WTC11 (cell line): ENCODE results near the gene SSX4B.

ENCODE experiments used
- TF ChIP-seq, protein P1 (sequence below): sonication (generic); formaldehyde crosslinking; conservative IDR thresholded peaks from 2 replicates; pipeline ENCODE4 v1.8.1; 2023; ENCODE audit warnings: mild to moderate bottlenecking, low read depth, missing genetic modification reagents, moderate library complexity
- TF ChIP-seq, protein P2 (sequence below): fragments of 200-600 bp; IDR thresholded peaks from 2 replicates; pipeline ENCODE4 v1.8.0; 2022; ENCODE audit warnings: antibody characterized with exemption

DNA sequence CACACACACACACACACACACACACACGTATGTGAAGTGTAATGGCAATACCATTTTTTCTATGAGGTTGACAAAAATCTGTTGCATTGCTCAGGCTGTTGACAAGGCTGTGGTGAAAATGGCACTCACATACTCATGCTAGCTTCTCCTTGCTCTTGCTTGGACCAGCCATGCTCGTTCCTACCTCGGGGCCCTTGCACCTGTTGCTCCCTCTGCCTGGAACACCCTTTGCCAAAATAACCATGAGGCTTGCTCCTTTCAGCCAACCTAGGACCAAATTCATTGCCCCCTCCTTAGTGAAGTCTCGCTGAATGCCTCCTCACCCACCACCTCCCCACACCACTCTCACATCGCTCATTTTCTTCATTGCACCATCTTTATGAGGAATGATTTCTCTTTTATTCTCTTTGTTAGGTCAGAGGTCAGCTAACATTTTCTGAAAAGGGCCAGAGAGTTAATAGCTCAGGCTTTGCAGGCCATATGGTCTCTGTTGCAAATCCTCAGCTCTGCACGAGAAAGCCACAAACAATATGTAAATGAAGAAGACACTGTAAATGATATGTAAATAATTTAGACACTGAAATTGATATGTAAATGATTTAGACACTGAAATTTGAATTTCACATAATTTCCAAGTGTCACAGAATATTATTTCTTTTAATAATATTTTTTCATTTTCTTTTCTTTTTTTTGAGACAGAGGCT is 45.0 kb upstream of the SSX4B start:
- TF ChIP-seq, protein P1, sequence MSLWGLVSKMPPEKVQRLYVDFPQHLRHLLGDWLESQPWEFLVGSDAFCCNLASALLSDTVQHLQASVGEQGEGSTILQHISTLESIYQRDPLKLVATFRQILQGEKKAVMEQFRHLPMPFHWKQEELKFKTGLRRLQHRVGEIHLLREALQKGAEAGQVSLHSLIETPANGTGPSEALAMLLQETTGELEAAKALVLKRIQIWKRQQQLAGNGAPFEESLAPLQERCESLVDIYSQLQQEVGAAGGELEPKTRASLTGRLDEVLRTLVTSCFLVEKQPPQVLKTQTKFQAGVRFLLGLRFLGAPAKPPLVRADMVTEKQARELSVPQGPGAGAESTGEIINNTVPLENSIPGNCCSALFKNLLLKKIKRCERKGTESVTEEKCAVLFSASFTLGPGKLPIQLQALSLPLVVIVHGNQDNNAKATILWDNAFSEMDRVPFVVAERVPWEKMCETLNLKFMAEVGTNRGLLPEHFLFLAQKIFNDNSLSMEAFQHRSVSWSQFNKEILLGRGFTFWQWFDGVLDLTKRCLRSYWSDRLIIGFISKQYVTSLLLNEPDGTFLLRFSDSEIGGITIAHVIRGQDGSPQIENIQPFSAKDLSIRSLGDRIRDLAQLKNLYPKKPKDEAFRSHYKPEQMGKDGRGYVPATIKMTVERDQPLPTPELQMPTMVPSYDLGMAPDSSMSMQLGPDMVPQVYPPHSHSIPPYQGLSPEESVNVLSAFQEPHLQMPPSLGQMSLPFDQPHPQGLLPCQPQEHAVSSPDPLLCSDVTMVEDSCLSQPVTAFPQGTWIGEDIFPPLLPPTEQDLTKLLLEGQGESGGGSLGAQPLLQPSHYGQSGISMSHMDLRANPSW (CRISPR knock-in tag): no peak
- TF ChIP-seq, protein P2, sequence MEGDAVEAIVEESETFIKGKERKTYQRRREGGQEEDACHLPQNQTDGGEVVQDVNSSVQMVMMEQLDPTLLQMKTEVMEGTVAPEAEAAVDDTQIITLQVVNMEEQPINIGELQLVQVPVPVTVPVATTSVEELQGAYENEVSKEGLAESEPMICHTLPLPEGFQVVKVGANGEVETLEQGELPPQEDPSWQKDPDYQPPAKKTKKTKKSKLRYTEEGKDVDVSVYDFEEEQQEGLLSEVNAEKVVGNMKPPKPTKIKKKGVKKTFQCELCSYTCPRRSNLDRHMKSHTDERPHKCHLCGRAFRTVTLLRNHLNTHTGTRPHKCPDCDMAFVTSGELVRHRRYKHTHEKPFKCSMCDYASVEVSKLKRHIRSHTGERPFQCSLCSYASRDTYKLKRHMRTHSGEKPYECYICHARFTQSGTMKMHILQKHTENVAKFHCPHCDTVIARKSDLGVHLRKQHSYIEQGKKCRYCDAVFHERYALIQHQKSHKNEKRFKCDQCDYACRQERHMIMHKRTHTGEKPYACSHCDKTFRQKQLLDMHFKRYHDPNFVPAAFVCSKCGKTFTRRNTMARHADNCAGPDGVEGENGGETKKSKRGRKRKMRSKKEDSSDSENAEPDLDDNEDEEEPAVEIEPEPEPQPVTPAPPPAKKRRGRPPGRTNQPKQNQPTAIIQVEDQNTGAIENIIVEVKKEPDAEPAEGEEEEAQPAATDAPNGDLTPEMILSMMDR: no peak
